ENCODE data around the gene PRDM7.

PRDM7 gene

DNA sequence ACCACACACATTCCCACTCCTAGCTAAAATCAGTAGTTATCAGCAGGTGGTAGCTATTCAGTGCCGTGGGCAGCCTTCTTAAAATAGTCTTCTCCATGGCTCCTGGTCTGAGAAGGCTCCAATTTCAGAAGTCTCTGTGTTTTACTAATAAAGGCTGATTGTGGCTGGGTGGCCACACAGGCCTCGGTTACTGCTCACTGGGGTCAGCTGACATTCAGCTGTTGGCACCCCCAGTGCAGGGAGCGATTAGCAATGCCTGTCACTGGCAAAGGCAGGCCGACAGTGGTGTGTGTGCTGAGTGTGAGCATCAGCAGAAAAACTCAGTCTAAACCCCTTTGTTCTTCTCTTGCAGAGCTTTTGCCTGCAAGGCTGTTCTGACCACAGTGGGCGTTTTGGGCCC is 41.2 kb downstream of the PRDM7 start:
- no peak for DNase-seq

DNA sequence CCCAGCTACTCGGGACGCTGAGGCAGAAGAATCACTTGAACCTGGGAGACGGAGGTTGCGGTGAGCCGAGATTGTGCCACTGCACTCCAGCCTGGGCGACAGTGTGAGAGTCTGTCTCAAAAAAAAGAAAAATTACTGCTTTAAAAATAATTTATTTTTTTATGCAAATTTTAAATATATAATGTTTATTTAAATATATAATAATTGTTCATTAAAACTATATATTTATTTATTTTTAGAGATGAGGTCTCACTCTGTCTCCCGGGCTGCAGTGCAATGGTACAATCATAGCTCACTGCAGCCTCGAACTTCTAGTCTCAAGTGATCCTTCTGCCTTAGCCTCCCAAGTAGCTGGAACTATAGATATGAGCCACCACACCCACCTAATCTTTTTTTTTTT is 42.6 kb downstream of the PRDM7 start:
- DNase-seq, result no peak

DNA sequence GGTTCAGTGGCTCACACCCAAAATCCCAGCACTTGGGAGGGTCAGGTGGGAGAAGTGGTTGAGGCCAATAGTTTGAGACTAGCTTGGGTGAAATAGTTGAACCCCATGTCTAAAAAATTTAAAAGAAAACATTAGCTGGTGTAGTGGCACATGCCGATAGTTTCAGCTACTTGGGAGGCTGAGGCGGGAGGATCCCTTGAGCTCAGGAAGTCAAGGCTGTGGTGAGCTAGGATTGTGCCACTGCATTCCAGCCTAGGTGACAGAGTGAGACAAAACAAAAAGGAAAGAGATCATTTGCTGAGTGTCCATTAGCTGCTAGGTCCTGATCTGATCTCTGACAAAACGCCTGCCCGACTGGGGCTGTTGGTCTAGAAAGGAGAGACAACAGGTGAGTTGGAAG is 43.7 kb downstream of the PRDM7 start:
- no peak for DNase-seq

DNA sequence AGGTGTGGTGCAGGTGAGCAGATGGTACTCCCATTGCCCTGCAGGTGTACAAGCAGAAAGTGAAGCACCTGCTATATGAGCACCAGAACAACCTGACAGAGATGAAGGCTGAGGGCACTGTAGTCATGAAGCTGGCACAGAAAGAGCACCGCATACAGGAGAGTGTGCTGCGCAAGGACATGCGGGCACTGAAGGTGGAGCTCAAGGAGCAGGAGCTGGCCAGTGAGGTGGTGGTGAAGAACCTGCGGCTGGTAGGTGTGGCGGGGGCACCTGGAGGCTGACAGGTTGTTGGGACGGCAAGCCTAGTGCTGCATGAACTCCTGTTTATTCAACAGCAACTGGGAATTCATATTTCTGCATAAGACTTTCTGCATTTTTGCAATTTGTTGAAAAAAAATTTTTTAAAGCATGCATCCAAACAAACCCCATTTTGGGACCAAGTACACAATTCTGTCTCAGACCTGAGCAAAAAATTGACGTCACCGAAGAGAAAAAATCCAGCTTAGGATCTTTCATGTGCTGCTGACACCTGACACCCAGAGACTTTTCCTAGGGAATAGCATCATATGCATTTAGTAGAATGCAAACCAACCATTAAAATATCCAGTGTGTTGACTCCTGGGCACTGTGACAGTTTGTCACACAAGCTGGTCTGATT is 44.3 kb downstream of the PRDM7 start:
- DNase-seq, result no peak

DNA sequence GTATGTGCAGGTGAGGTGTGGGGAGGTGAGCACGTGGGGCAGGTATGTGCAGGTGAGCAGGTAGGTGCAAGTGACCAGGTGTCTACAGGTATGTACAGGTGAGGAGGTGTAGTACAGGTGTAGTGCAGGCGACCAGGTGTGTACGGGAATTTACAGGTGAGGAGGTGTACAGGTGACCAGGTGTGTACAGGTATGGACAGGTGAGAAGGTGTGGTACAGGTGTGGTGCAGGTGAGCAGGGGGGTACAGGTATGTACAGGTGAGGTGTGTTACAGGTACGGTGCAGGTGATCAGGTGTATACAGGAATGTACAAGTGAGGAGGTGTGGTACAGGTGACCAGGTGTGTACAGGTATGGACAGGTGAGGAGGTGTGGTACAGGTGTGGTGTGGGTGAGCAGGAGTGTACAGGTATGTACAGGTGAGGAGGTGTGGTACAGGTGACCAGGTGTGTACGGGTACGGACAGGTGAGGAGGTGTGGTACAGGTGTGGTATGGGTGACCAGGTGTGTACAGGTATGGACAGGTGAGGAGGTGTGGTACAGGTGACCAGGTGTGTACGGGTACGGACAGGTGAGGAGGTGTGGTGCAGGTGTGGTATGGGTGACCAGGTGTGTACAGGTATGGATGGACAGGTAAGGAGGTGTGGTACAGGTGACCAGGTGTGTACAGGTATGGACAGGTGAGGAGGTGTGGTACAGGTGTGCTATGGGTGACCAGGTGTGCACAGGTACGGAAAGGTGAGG is 45.0 kb downstream of the PRDM7 start:
- DNase-seq, result peak; percentile 45 to 71 (median 52)

DNA sequence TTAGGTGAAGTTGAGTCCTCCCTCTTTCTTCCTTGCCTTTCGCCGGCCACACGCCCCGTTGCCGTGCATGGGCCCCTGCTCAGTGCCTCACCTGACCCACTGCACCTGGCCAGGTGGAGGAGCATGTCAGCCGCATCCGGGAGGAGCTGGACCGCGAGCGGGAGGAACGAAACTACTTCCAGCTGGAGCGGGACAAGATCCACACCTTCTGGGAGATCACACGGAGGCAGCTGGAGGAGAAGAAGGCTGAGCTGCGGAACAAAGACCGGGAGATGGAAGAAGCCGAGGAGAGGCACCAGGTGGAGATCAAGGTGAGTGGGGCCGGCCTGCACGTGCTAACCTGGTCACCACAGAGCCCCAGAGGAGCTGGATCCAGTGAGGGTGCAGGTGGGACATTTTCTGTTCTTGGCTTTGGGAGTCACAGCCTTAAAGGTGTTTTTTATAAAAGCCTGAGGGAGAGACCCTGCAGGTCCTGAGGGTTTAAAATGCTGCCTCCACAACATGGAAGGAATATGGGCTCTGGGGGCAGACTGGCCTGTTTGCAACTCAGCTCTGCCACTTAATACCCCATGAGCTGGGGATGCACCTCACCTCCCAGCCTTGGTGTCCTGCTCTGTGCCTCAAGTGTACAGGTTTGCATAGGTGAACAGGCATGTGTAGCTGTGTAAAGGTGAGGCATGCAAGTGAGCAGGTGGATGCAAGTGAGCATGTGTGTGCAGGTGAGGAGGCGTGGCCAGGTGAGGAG is 45.8 kb downstream of the PRDM7 start:
- no peak for DNase-seq

DNA sequence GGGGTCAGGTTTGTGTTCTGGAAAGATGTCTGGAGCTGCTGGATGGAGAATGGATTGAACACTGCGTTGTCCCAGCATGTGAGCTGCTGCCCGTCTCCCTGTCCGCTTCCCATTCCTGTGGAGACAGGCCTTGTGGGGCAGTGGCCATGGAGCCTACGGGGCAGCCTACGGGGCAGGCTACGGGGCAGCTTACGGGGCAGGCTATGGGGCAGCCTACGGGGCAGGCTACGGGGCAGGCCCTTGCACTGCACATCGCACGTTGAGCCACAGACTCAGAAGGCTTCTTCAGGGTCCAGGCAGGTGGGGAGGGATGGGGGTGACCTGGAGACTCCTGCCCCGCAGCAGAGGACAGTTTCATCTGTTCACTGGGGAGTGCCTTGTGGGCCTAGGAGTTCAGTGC is 48.1 kb downstream of the PRDM7 start:
- DNase-seq, result no peak

DNA sequence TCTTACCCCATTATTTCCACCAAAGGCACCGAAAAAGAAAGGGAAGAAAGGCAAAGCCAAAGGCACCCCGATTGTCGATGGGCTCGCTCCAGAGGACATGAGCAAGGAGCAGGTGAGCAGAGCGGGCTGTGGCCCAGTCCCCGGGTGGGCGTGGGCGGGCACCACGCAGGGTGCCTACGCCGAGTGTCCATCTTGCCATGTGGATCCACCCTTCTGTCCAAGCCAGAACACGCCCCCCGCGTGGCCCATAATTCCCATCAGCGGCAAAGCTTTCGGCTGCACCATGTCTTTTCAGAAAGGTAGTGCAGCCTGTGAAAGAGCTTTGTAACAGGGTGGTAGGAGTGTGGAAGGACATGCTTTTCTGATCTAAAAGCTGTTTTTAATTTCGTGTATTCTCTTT is 49.5 kb downstream of the PRDM7 start:
- no peak for DNase-seq

DNA sequence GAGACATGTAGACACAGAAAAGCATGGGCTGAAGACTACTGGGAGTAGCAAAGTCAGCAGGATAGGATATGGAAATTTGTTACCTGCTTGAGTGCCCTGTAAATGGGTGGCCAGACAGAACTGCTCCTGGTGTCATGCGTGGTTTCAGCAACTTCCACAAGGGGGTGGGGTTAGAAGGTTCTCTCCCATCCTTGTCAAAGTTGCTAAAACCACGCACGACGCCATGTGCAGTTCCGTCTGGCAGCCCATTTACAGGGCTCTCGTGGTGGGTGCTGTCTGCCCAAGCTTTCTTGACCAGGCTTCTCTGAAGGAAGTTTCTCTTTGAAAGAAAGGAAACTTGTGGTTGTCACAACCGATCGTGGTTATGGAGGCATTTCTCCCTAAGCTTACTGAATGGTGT is 51.0 kb downstream of the PRDM7 start:
- DNase-seq, result peak; percentile 33 to 42 (median 40)

DNA sequence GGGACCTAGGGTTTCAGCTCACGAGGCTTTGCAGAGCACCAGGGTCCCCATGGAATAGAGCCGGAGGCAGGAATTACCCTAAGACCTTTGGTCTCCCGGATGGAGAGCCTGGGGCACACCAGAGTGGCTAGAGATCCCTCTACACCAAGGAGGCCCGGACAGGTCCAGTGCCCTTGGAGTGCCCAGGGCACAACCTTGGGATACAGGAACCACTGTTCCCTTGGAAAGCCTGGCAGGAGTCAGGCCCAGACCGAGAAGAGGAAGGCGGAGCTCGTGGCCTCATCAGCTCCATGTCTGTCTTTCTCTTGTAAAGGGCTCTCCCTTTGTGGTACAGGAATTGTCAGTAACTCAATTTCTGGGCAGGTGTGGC is 54.1 kb downstream of the PRDM7 start:
- DNase-seq, result peak in 1 of 4 experiments; percentile 19

DNA sequence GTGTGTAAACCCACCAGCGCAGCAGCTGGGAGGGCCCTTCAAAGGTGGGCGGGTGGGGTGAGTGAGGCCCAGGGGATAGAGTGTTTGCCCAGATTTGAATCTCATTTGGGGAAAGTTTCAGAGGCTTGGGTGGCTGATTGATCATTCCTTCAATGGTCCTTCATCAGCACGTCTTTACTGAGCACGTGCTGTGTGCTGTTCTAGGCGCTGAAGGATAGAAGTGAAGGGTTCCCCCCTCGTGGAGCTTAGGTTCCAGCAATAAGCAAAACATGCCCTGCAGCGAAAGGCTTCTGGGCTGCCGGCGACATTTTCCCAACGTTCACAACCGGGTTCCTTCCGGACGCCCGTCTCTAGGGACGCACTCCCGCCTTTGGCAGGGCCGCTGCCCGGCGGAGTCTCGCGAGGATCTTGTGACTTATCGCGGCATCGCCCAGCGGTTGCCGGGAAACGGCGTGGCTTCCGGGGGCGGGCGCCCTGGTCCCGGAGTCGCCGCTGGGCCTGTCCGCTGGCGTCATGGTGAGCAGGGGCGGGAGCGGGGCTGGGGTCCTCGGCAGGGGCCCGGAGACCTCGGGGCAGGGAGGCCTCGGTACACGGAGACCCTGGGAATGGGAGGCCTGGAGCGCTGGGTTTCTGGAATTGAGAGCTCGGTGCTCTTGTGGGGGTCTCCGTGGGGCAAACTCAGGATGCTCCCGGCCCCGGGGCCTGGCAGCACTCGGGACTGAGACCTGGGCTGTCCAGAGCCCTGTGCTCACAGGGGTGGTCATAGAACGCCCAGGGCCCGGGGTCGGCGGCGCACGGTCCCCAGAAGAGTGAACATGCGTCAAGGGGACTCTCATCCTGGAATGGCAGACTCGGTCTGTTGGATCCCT is 54.7 kb downstream of the PRDM7 start:
- DNase-seq, result peak; percentile 91 to 98 (median 94)

DNA sequence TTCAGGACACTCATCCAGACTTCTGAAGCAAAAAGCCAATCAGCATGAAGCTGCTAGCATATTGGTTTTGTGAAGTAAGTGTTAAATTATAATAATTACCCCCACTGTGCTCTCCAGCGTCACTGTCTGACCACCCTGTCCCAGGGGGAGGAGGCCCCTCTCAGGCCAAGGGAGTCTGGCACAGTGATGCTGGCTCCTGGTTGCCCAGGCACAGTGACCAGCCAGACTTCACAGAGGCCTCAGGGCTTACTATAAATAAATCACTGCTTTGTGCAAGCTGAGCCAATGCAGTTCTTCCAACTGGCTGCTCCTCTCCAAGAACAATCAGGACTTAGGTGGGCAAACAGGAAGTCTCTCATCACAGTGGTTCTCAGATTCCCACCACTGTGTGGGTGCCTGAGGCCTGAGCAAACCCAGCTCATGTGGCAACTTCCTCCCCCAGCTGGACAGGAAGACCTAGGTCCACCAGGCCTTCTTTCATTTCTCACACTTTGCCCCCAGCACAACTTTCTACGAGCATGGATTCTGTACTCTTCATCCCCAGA is 56.2 kb downstream of the PRDM7 start:
- peak; percentile 52 to 76 (median 70) for DNase-seq

DNA sequence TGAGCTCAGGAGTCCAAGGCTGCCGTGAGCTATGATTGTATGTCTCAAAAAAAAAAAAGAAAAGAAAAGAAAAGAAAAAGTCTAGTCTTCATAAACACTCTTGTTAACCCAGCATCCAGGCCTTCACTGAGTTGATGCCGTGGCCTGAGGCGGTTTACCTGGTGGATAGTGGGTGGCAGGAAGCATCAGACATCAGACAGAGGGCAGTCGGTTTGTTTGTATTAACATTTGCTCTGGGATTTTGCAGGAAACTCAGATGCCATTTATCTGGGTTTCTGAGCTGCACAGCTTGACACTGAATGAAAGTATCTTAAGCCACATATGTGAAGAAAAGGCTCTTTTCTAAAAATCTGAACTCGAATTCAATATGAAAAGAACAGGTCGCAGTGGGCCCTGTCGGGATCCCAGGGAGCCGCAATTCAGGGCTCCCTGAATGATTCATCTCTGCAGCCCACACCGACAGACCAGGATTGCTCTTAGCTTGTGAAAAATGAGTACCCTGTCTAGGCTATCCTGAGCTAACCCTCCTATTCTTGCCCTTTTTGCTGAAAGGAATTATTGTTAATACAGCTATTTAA is 56.8 kb downstream of the PRDM7 start:
- no peak for DNase-seq

DNA sequence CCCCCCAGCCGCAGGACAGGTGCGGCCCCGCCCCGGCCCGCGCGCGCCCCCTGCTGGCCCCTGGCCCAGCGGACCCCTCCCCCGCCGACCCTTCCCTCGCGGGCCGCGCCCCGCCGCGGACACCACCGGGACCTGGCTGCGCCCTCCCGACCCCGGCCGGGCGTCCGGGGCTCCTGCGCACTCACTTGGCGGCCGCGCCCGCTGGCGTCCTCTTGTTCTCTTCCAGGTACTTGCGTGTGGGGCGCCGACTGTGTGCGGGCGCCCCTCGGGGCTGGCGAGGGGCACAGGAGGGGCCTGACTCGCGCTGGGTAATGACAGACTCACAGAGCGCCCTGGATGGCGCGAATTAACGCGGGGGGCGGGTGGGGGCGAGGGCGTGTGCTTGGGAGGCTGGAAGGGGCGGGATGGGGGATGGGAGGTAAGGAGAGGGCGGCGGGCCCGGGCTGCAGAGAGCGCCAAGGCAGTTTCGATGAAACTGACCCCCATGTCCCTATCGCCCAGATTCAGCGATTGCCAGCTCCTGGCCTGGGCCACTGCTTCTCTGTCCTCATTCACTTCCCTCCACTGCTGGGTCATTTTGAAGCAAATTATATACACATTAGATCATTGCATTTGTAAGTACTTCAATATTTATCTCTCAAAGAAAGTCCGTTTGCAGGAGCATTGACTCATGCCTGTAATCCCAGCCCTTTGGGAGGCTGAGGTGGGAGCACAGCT is 57.4 kb downstream of the PRDM7 start:
- DNase-seq, result peak in 1 of 4 experiments; percentile 29

DNA sequence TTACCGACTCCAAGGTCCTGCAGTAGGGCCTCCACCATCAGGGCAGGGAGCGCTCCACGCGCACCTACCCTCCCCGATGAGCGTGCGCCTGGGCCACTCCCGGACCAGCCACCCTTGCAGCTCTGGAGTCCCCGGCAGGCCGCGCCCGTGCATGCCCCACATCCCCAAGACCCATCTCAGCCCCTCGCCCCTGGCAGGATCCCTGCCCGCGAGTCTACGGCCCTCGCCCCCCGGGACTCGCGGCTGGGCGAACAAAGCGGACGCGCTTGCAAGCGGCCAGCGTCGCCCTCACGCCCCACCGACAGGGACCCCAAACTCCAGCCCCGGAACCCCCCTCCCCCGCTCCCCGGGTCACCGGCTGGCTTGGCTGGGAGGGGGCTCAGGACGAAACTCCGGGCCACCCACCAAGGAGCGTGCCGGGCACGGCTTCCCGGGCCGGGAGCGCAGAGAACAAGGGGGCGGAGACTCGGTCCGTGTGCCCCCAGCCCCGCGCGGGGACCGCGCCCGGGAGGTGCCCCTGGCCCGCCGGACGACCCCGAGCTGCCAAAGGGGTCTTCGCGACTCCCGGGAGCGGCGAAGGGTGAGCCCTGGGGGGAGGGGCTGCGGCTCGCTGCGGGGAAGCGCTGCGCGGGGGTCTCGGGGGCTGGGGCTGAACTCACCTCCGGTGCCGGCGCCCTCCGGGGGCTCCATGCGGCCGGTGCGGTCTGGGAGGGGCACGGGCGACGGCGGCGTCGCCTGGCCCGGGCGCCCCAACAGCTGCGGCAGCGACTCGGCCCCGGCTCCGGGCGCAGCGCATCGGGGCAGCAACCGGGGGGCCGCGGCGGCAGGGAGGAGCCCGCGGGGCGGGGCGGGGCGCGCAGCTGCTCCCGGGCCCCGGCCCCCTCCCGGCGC is 58.2 kb downstream of the PRDM7 start, which contains the start of gene DBNDD1:
TSS of gene DBNDD1 (minus strand) at position 805 of the 891 bp plus-strand sequence. CDS start at position 690, 115 bp downstream.
- DNase-seq, result peak in 1 of 4 experiments; percentile 39

DNA sequence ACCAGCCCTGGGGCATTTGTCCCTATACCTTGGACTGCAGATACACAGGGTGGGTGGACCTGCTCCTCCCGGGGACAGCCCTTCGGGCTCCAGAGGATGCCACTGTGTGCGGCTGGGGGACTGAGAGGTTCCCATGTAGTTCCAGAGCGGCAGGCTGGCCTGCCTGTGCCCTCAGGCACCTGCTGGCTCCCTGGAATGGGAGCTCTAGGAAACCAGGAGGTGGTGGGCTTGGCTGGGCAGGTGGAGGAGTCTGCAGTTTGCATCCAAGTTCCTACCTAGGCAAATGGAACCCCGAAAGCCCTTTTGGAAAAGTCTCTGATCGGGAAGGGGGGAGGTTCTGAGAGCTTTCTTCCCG is 58.9 kb downstream of the PRDM7 start:
- DNase-seq, result no peak

DNA sequence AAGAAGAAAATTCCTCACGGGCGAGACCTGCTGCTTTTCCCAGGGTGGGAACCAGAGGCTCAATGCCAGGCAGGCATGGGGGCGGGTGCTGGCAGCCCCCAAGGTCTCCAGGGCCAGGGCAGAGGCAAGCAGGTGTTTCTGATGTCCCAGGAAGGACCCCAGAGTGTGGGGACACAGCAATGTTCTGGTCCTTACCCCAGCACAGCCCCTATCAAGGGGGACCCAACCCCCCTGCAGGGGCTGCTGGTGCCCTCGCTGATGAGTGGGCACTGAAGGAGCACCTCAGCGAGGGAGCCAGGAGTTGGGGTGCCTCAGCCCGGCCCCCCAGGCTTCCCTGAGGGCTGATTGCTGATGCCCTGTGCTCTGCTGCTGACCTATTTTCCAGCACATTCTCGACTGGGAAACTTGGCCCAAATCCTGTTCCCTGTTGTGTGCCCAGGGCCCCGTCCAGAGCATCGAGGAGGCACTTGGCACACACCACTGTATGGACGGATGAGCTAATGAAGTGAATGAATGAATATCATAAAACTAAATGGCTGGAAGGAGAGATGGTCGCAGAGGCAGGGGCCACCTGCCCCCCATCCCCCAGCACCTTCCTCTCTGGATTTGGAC is 60.7 kb downstream of the PRDM7 start:
- DNase-seq, result no peak

DNA sequence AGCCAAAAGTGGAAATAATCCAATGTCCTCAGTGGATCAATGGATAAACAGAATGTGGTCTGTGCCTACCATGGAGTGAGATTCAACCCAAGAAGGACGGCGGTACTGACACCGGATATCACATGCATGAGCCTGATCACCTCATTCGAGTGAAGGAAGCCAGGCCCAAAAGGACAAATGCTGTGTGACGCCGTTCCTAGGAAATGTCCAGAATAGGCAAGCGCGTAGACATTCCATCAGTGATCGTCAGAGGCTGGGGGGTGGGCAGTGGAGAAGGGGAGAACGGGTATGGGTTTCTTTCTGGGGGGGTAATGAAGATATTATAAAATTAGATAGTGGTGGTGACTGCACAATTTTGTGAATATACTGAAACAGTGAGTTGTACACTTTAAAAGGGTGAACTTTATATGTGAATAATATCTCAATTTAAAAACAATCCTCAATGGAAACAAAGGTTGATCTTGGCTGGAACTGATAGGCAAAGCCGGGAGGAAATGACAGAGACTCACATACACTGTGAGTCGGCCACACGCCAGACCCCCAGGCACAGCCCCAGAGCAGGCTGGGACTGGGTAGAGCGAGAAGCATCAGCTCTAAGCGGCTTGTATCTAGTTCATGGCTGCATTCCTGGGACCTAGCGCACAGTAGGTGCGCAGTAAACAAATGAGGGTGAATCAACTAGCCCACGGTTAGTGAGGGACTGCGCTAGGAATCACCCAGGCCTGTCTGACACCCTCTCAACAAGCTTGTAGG is 61.4 kb downstream of the PRDM7 start:
- no peak for DNase-seq
